Glomerular endothelial cell (primary cell): ENCODE data around the gene SNPH. TPM values are rescaled to one million over a fixed set of nuclear protein-coding genes. Genes with fewer than 3 reads are reported as not detected.

Experiments
- DNase-seq: peaks from one replicate; pipeline ENCODE4 v3.0.0-alpha.2; 2011; ENCODE audit warnings: low read depth, low spot score; ENCODE audit errors: extremely low read depth
- total RNA-seq: library from RNA; depleted of rRNA; stranded (reverse); fragments of >200 nt; gene quantifications from 2 replicates; pipeline ENCODE4 v1.2.3, GENCODE V29; 2015

Gene SNPH
- total RNA-seq, 1 donor from 2014 or later: 11.6 TPM

DNA sequence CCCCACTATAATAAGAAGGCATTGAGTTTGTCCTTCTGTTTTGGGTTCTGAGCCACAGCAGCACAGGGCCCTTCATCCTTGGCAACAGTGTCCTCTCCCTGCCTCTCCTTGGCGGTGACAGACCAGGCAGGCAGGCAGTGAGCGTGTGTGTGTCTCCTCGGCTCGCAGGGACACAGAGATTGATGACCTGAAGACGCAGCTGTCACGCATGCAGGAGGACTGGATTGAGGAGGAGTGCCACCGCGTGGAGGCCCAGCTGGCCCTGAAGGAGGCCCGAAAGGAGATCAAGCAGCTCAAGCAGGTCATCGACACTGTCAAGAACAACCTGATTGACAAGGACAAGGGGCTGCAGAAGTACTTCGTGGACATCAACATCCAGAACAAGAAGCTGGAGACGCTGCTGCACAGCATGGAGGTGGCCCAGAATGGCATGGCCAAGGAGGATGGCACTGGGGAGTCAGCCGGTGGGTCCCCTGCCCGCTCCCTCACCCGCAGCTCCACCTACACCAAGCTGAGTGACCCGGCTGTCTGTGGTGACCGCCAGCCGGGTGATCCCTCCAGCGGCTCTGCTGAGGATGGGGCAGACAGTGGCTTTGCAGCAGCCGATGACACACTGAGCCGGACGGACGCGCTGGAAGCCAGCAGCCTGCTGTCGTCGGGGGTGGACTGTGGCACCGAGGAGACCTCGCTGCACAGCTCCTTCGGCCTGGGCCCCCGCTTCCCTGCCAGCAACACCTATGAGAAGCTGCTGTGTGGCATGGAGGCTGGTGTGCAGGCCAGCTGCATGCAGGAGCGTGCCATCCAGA, 38.8 kb downstream of the SNPH start:
- DNase-seq: no peak

DNA sequence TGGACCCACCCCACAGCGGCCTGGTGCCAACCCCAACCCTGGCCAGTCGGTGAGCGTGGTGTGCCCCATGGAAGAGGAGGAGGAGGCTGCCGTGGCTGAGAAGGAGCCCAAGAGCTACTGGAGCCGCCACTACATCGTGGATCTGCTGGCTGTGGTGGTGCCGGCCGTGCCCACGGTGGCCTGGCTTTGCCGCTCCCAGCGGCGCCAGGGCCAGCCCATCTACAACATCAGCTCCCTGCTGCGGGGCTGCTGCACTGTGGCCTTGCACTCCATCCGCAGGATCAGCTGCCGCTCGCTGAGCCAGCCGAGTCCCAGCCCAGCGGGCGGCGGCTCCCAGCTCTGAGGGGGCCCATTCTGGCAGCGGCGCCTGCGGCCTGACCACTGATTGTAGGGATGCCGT, 39.6 kb downstream of the SNPH start:
- no peak for DNase-seq

DNA sequence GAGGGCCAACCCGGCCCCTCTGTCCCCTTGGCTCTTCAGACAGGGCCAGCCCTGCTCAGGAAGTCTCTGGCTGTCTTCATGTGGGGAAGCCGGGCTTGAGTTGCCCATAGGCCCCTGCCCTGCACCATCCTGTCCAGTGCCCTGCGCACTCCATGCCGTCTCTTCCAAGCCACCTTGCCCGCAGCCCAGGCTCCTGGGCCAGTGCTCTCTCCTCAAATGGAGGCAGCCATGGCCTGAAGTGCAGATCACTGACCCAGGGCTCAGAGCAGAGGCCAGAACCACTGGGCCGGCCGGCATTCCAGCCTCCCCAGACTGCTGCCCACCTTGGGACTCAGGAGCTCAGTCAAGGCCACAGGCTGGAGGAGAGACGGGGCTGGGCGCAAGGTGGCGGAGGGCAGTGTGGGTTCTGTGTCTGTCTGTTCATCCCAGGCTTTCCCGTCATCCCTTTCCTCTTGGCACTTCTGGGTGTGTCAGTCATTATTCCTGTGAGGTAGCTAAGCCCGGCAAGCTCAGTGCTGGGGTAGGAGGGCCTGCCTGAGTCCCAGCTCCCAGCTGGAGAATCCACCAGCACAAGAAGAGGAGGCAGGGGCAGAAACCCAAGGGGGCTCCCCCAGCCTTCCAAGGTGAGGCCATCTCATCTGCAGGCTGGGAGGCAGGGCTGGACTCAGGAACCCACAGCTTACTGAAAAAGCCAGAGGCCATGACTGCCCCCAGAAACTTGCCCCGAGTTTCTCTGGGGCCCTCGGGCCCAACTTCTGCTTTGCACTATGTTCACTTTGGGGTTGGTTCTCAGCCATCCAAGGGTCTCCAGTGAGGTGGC, 40.4 kb downstream of the SNPH start:
- no peak for DNase-seq

DNA sequence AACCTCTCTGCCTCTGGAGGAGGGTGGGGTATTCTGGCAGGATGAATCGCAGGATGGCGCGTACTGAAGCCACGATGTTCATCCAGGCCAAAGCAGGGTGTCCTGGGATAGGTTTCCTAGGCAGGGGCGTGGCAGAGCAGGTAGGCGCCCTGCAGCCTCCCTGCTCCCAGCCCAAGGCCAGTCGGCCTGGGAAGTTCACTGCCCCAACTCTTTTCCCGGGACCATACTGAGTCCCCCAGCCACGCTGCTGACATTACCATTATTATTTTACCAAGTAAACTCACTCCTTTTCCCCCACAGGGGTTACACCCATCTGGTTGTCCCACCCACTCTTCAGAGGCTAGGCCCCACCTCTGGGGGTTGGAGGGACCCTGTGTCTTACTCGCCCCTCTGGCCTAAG, 41.1 kb downstream of the SNPH start:
- DNase-seq: no peak

DNA sequence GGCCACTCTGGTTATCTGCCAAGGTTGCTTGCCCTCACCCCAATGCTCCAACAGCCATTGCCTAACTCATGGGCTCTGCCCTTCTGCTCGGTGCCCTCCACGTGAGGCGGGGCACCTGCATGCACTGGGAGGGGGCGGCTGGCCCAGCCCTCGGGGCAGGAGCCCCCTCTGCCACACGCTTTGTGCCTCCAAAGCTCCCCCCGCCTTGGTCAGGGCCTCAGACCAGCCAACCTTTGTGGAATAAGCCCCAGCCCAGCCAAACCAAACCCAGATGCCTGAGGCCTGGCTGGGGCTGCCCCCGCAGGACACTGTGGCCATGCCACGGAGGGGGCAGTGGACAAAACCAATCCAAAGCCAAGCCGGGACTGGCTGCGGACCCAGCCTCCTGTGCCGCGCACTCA, 41.5 kb downstream of the SNPH start:
- DNase-seq: no peak

DNA sequence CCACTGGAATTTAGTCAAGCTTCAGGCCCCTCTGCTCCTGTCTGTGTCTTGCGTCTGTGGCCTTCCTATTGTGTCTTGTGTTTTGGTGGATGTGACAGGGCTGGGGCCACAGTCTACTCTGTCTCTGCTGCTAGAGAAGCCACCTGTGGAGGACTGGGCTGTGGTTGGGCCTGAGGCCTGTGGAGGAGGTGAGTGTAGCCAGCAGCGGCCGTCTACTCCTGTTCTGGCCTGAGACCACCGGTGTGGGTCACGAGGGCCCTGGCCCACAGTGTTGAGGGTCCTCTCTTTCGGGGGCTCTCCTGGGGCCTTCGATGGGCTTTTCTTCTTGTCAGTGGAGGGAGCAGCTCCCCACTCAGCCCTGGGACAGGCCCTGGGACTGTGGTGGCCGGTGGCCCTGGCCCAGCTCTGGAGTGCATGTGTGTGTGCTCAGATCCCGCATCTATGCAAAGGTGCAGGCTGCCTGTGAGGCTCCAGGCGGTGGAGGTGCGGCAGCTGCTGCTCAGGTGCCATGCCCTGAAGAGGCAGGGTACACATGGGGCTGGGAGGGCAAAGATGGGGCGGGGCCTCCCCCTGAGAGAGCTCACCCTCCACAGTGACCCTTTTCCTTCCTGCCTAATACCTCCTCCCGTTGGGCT, 42.1 kb downstream of the SNPH start:
- no peak for DNase-seq

DNA sequence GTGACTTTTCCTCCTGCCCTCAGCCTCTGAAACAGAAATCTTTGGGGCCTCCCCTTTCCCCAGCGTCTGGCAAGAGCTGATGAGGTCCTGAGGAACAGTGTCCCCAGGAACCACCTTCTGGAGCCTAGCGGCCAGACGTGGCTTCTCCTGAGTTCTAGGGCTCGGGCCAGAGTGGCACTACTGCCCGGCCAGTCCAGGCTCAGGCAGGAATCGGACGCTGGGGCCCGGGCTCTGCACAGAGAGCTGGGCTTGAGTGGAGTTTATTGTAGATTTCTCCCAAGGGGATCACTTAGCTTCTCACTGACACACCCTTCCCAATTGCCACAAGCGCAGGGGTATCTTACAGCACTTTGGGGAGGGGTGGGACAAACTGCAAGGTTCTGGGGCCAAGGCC, 42.6 kb downstream of the SNPH start:
- DNase-seq: no peak

DNA sequence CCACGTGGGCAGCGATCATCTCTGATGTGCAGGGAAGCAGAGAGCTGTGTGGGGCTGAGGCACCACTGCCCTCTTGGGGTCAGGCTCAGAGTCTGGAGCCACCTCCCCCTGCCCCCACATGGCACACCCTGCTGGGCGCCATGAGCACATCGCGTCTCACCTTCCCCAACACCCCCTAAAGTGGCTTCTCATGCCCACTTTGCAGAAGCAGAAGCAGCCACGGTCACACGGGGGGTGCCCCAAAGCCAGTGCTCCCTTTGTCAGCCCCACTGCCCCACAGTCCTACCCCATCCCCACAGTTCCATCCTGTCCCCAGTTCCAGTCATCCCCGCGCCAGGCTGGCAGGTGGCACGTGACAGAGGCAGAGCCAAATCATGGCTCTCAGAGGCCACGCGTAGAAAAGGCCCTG, 43.3 kb downstream of the SNPH start:
- DNase-seq: no peak

DNA sequence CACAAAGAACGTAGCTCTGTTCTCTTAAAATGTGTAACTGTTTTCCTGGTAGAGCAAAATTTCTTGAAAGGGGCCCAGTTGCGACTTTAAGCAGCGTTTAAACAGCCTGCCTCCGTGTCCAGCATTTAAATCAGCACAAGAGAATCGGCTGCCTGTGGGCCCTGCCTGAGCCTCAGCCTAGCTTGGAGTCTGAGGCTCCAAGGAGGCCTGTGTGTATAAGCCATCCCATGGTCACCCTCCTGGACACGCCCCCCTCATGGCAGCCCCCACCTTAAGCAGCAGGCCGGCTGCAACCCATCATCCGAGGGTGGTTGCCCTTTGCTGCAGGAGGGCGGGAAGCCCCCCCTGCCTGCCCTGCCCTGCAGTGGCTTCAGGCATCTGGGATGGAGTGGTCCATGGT, 44.0 kb downstream of the SNPH start:
- no peak for DNase-seq

DNA sequence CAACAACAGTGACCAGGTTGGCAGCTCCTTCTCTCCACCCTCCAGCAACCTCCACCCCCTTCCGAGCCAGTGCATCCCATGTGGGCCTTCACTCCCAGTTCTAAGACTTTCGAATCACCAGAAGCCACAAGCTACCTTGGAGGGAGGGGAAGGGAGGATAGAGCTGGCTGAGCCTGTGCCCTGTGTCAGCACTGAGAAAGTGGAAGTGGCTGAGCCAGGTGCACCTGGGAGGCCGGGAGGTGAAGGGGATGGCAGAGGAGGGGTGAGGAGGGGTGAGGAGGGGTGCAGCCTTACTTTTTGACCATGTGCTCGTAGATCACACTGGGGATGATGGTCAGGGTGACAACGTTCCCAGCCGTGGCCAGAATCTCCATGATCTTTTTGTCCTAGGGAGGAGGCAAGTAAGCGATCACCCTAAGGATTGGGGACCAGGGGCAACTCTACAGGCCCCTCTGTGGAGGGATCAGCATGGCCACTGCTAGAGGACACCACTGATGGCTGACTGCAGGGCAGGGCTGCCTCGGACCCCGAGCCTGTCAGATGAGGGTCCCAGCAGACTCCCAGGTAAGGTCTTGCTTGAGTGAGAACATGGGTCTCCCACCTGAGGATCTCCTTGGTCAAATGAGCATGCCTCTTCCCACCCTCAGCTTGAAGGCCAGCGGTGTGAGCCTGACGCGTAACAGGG, 44.6 kb downstream of the SNPH start:
- no peak for DNase-seq

DNA sequence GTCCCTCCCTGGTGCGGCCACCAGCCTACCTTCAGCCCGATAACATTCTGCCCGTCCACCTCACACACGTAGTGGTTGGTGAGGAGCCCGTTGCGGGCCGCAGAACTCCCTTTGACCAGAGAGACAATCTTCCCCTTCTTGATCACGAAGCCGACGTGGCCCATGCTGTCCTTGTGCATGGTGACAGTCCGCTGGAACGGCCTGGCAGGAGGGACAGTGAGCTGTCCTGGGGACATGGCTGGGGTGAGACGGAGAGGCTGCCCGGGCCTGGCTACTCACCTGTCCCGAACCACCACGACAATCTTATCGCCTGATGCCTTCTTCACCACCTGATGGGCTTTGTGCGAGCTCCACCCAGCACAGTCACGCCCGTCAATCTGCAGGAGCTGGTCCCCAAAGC, 46.2 kb downstream of the SNPH start:
- DNase-seq: no peak

DNA sequence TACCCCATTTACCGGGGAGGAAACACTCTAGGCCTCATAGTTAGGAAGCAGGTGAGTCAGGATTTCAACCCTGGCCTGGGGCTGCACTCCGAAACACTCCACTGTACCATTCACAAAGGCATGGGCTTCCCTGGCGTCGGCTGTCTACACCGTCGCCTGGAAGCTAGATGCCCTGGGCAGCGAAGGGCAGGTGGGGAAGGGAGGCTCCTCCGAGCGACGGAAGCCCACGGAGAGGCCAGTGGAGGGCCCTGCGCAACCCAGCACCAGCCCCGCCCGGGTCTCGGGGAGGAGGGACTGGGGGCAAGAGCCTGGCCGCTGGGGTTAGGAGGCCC, 46.8 kb downstream of the SNPH start:
- no peak for DNase-seq

DNA sequence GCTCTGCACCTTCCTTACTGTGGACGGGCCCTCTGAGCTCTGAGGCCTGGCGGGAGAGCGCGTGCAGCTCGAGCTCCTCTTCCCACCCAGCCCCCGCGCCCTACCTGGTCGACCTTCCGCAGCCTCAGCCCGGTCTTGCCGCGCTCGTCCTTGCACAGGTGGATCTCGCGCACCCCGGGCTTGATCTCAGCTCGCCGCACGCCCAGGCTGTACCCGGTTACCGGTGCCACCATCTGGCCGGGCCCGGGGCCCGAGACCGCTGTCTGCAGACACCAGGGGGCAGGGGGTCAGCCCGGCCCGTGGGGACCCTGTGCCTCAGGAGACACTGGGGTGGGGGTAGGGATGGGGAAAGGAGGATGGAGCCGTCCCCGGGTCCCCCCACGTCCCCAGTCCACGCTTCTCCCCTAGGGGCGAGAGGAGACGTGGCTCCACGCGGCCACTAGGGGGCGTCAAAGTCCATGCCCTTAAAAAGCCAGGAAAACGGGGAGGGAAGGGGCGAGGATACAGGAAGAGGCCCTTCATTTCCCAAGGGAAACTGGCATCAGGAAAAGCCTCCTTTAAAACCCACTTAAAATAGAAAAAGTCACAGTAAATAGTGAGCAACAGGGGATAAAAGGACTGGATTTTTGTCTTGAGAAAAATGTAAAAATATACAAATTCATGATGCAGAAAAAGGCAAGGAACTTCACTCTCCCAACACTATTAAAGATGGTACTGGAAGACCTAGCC, 47.3 kb downstream of the SNPH start:
- DNase-seq: no peak

DNA sequence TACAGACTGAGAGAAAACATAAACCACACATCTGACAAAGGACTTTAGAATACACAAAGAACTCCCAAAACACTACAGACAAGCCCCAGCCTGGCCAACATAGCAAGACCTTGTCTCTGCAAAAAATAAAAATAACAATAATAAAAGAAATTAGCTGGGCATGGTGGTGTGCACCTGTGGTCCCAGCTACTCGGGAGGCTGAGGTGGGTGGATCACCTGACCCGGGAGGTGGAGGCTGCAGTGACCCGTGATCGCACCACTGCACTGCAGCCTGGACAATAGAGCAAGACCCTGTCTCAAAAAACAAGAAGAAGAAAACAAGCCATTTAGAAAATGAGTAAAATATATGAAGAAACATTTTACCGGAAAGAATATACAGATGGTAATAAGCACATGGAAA, 49.7 kb downstream of the SNPH start:
- no peak for DNase-seq

DNA sequence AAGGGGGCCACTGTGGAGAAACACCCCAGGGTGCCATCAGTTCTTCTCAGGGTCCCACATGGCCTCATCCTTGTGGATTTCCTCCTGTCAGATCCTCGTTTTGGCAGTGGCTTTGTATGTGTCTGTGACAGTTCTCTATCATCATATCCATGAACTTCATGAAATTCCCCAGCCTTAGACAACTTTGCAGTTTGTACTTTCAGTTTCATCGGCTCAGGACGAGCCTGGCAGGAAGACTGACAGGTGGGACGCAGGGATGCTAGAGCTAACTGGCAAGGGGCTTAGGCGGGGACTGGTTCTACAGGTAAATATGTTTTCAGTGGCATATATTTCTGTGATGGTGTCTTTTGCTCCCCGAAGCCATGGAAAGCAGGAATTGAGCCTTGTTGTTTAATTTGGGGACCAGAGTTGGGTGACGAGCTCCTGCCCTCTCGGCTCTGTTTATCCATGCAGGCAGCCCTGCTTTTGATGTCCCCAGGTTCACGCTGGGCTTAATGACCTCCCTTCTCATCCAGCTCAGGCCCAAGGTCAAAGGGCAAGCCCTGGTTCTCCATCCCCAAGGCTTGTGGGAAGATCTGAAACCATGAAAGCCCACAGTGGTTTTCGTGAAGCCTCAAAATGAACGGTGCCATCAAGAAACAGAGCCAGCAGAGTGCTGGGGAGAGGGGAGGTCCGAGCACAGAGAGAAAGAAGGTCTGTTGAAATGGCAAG, 51.6 kb downstream of the SNPH start:
- DNase-seq: no peak

DNA sequence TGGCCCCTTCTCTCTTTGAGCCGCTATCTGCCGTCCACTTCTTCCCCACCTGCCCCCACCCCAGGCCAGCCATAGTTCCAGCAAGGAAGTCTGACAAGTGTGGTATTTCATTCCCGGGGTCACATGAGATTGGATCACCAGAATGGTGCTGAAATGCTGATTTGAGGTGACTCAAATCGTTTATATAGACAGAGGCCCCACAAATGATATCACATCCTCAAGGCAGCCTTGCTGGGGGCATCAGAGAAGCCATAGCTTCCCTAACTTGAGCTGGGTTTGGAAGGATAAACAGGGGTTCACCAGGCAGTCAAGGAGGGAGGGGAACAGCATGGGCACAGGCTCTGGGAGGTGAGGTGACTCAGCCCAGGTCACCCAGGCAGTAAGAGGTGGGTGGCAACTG, 53.0 kb downstream of the SNPH start:
- no peak for DNase-seq

DNA sequence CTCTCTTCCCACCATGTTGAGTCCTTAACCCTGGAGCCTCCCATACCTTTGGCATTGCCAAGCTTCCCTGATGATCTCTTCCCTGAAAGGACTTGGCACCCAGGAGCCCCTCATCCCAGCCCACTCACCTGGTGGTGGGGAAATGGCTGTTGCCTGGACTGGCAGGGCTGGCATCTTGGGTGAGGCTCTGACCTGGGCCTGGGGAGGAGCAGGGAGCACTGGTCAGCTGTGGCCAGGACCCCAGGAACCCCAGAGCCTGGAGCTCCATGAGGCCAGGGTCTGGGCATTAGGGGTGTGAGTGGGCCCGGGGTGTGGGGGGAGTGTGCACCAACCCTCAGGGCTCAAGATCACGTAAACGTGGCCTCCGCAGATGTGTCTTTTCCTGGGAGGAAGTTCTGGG, 53.4 kb downstream of the SNPH start:
- DNase-seq: no peak

DNA sequence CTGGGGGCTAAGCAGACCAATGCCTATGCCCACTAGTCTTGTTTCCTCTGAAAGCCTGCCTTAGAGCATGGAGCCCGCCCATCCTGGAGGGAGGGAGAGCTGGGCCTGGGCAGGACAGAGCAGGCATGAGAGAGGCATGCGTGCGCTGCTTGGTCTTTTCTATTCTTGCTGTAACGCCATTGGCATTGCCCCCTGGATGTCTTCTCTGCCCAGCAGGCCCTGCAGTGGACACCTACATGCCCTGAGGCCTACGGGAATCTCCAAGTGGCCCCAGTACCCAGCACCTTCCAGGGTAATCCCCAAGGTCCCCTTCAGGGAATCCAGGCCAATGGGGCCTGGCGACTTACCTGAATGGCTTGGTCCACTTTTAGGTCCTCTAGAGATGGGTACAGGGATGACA, 53.9 kb downstream of the SNPH start:
- no peak for DNase-seq

DNA sequence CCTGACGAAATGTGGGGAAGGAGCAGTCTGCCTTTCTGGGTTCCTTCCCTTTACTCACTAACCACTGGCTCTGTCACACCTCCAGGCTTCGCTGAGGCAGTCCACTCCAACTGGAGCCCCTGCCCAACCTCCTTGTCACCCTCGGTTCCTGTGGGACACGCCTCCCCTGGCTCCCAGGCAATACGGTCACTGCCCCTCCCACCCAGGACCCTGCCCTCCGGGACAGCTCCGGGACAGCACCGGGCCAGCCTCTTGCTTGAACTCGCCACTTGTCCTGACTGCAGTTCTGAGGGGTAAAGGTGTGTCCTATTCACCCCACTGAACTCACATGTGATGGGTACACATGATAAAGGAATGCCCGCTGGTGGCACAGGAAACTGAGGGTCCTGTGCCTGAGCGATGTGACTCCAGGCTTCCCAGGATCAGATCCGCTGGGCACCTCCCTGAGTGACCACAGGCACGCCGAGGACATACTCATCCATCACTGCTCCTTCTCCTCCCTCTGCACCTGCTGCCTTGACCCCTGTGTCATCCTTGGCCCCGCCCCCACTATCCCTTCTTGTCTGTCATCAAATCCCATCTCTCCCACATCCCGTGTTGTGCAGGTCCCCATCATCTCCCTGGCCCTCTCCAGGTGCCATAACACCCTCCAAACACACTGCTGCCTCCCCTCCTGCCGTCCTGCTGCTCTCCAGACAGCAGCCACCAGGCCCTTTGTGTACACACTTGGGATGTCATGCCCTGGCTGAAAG, 55.0 kb downstream of the SNPH start:
- DNase-seq: no peak

DNA sequence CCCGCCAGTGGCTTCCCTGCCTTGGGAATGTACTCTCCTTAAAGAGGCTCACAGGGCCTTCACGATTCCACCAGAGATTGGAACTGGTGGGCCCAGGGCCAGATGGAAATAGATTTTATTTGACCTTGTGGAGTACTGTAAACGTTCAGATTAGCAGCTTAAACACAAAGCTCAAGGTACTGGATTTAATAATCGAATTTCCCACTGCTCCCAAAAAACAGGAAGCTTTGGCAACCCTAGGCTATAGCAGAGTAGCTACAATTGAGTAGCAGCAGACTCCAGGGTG, 55.5 kb downstream of the SNPH start:
- no peak for DNase-seq
